Sigmoid colon (tissue), 7 donors: ENCODE data around the gene BCOR. TPM values are rescaled to one million over a fixed set of nuclear protein-coding genes. Genes with fewer than 3 reads are reported as not detected.
A peak's percentile ranks its signal among the peaks of the same experiment; 100 is the strongest.

ENCODE experiments used
- DNase-seq: peaks from one replicate; pipeline ENCODE4 v3.0.0-alpha.2; 2019
- H3K27ac ChIP-seq, 4 donors: fragments of 200-600 bp; sonication (generic); one replicate each; pipeline ENCODE4 v1.5.1; 2016 to 2019; ENCODE audit warnings: mild to moderate bottlenecking in 1 of 4
- H3K27me3 ChIP-seq, 3 donors: fragments of 200-600 bp; sonication (generic); one replicate each; pipeline ENCODE4 v1.5.1; 2019; ENCODE audit warnings: mild to moderate bottlenecking in 1 of 3
- H3K36me3 ChIP-seq, 4 donors: fragments of 200-600 bp; sonication (generic); one replicate each; pipeline ENCODE4 v1.5.1; 2016 to 2019
- H3K4me1 ChIP-seq, 4 donors: fragments of 200-600 bp; sonication (generic); one replicate each; pipeline ENCODE4 v1.5.1; 2017 to 2019
- H3K4me3 ChIP-seq, 4 donors: fragments of 200-600 bp; sonication (generic); one replicate each; pipeline ENCODE4 v1.5.1; 2017 to 2019; ENCODE audit warnings: mild to moderate bottlenecking in 2 of 4, moderate library complexity in 1 of 4
- H3K9me3 ChIP-seq, 4 donors: fragments of 200-600 bp in 3 of 4; sonication (generic) in 3 of 4; one replicate each; pipeline versions ENCODE4 v1.5.1 to v1.6.1; 2013 to 2019
- EP300 ChIP-seq, 4 donors: sonication (generic); formaldehyde crosslinking; IDR thresholded peaks; one replicate each; pipeline ENCODE4 v1.6.1; 2017; ENCODE audit warnings: antibody characterized with exemption in 4 of 4
- POLR2A ChIP-seq, 2 donors: fragments of 450-650 bp; IDR thresholded peaks; one replicate each; pipeline ENCODE4 v1.6.1; 2016; ENCODE audit warnings: antibody characterized with exemption in 2 of 2, mild to moderate bottlenecking in 2 of 2, moderate library complexity in 2 of 2
- POLR2AphosphoS5 ChIP-seq, 4 donors: sonication (generic); formaldehyde crosslinking; IDR thresholded peaks; one replicate each; pipeline ENCODE4 v1.6.1; 2017; ENCODE audit warnings: antibody characterized with exemption in 4 of 4
- WGBS, 2 donors: extraction: QIAGEN DNeasy Blood & Tissue Kit; methylation state at CpG; one replicate each; pipeline ENCODE4 v1.1.7; 2013; 5-methylcytosine and 5-hydroxymethylcytosine counted together
- intact Hi-C: fragments of 100-400 bp; cut with DNase I; formaldehyde crosslinking; loops from one replicate; pipeline ENCODE4 v1.15.1; 2023
- polyA plus RNA-seq, 3 donors: library from polyadenylated mRNA; stranded (reverse); fragments of 200-250 nt; gene quantifications; one replicate each; pipeline ENCODE4 v1.2.3, GENCODE V29; 2013
- total RNA-seq, 4 donors: library from RNA; depleted of rRNA; stranded (reverse); fragments of >200 nt; gene quantifications; one replicate each; pipeline ENCODE4 v1.1.0, GENCODE V29; 2016
- TF ChIP-seq, protein P1 (sequence below), 4 experiments: fragments of 450-650 bp in 3 of 4; fragments of 200-600 bp in 1 of 4; IDR thresholded peaks; one replicate each; pipeline ENCODE4 v1.5.1; 2016 to 2019; ENCODE audit warnings: antibody characterized with exemption in 4 of 4, mild to moderate bottlenecking in 3 of 4, moderate library complexity in 2 of 4
- donor health status: healthy with polysubstance abuse.
- donor health status: Bipolar disorder and iron deficiency.
- donor health status: healthy.

Gene BCOR
- total and polyA plus RNA-seq, 7 donors = 3.5 to 31.6 (median 15.8) TPM

DNA sequence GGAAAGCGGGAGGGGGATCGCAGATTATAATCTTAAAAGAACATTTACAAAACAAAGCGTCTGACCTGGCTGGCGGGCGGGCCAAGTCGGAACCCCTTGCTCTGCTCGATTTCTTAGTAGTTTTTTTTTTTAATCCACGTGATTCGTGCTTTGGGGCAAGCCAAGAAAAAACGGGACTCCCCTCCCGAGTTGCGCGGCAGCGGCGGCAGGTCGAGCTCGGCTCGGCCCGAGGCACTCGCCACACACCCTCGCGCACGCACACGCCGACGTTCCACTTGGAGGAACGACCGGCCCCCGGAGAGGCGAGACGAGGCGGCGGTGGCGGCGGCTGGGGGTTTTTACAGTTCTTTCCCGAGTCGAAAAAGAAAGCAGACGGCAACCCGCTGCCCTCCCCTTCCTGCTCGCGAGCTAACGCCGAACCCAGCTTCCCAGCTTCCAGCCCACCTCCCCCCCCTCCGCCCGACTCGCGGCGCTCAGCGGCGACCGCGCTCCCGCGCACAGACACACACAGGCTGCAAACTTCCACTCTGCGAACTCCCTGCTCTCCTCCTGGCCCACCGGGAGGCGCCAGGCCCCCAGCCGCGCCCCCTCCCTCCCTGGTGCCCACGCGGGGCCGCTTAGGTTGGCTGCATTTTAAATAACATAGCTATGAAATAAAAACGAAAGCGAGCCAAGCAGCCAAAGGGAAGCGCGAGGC lies 1.2 kb downstream of the BCOR start:
- H3K27ac ChIP-seq = peak overlapping the region; percentile 87 to 96 (median 92)
- peak; percentile 79 for DNase-seq
- H3K4me3 ChIP-seq = peak overlapping the region; percentile 56 to 80 (median 69)
- intact Hi-C loops = loop anchor here (1.0 to 10.0 kb wide), 3 partner anchors 82 to 189 kb away; no protein-coding TSS in a partner anchor
- H3K36me3 ChIP-seq = no peaks in the 10 kb centered on the region
- no peaks in the 10 kb centered on the region for H3K9me3 ChIP-seq
- TF ChIP-seq, protein P1, sequence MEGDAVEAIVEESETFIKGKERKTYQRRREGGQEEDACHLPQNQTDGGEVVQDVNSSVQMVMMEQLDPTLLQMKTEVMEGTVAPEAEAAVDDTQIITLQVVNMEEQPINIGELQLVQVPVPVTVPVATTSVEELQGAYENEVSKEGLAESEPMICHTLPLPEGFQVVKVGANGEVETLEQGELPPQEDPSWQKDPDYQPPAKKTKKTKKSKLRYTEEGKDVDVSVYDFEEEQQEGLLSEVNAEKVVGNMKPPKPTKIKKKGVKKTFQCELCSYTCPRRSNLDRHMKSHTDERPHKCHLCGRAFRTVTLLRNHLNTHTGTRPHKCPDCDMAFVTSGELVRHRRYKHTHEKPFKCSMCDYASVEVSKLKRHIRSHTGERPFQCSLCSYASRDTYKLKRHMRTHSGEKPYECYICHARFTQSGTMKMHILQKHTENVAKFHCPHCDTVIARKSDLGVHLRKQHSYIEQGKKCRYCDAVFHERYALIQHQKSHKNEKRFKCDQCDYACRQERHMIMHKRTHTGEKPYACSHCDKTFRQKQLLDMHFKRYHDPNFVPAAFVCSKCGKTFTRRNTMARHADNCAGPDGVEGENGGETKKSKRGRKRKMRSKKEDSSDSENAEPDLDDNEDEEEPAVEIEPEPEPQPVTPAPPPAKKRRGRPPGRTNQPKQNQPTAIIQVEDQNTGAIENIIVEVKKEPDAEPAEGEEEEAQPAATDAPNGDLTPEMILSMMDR (IDR thresholded peaks at IDR 0.05) = no peak
- TF ChIP-seq POLR2A (IDR thresholded peaks at IDR 0.05) (no peak), POLR2AphosphoS5 (IDR thresholded peaks at IDR 0.05) (peak in 2 of 4 donors; percentile 39 to 52)
- peaks cover 0 to 87% (median 32%) of the 10 kb centered on the region in 4 donors for H3K4me1 ChIP-seq
- H3K27me3 ChIP-seq = peaks cover 0 to 21% (median 0%) of the 10 kb centered on the region in 3 donors
- 0 to 1% methylated on average over 66 of the region's 66 CpGs for WGBS, 2 donors

DNA sequence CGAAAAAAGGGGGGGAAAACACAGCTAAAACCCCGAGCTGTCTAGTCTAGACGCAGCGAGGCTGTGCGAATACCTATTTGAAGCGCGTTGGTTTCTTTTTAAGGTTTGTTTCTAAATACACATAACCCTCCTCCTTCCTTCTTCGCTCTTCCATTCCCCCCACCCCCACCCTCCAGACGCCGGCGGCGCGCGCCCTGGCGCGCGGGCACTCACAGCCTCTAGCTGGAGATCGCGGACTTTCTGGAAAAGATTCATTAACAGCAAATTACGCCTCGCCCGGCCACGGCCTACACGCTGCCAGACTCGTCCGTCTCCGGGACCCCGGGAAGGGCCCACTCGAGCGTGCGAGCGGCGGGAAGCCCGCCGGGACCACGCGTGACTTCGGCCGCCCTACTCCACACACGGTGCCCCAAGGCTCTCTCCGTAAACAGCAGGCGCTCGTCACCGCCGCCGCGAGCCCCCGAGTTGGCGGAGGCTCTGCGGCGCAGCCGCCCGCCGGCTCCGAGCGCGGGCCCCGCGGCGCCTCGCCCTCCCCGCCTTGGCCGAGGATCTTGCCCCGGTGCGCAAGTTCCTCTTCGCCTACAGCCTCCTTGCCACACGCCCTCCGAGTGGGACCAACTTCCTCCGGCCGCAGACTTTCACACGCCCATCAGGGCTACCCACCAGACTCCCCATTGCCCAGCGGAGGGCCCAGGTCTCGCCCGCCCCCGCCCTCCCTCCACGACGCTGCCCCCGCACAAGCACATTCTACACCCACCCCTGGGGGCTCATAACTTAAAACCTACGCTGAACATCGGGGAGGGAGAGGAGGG lies 2.0 kb downstream of the BCOR start:
- Histone ChIP-seq H3K4me1 (peaks cover 0 to 83% (median 37%) of the 10 kb centered on the region in 4 donors), H3K4me3 (peak overlapping the region; percentile 56 to 80 (median 69)), H3K36me3 (no peaks in the 10 kb centered on the region), H3K27ac (peak overlapping the region; percentile 87 to 96 (median 92)), H3K27me3 (peaks cover 0 to 21% (median 0%) of the 10 kb centered on the region in 3 donors), H3K9me3 (no peaks in the 10 kb centered on the region)
- no peak for DNase-seq
- intact Hi-C loops = loop anchor here (5.0 to 10.0 kb wide), 2 partner anchors 169 to 188 kb away; no protein-coding TSS in a partner anchor
- 0 to 1% methylated on average over 80 of the region's 80 CpGs for WGBS, 2 donors
- TF ChIP-seq POLR2A (IDR thresholded peaks at IDR 0.05) = no peak
- TF ChIP-seq, protein P1 (IDR thresholded peaks at IDR 0.05) = no peak
- TF ChIP-seq POLR2AphosphoS5 (IDR thresholded peaks at IDR 0.05) = no peak
- no peak for TF ChIP-seq EP300 (IDR thresholded peaks at IDR 0.05)

DNA sequence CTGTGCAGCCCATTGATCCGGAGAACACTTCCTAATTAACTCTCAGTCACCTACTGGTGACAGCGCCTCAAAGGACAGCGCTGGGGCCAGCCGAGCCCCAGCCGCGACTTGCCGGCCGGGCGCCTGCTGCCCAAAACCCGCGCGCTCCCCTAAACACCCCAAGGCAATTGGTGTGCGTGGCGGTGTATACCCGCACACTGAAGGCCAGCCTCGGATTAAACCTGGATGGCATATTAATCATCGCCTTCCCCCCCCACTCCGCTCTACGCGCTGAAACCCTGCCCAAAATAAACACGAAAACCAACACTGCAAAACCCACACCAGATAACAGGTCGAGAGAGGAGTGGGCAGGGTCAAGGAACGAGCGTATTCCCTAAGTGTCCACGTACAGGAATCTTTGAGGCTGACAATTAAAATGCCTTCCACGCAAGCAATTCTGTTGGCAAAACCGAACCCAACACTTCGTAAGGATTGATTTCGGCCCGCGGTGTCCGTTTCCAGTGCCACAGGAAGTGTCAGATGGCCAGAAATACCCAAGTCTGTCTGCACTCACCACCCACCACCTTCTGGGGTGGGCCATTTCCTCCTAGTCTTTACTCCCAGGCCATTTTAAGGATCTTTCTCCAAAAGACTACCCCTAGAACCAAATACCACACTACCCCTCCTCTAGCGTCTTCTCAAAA lies 2.7 kb downstream of the BCOR start:
- no peak for TF ChIP-seq EP300 (IDR thresholded peaks at IDR 0.05)
- TF ChIP-seq POLR2A (IDR thresholded peaks at IDR 0.05) = no peak
- TF ChIP-seq, protein P1 (IDR thresholded peaks at IDR 0.05) = no peak
- TF ChIP-seq POLR2AphosphoS5 (IDR thresholded peaks at IDR 0.05) = no peak
- intact Hi-C loops = loop anchor here (5.0 to 10.0 kb wide), 2 partner anchors 170 to 188 kb away; no protein-coding TSS in a partner anchor
- Histone ChIP-seq H3K27me3 (peaks cover 0 to 21% (median 0%) of the 10 kb centered on the region in 3 donors), H3K36me3 (no peaks in the 10 kb centered on the region), H3K9me3 (no peaks in the 10 kb centered on the region), H3K4me3 (peak overlapping the region; percentile 56 to 80 (median 69)), H3K27ac (peak overlapping the region; percentile 87 to 96 (median 92)), H3K4me1 (peaks cover 0 to 83% (median 37%) of the 10 kb centered on the region in 4 donors)
- no peak for DNase-seq
- 0 to 1% methylated on average over 33 of the region's 33 CpGs for WGBS, 2 donors

DNA sequence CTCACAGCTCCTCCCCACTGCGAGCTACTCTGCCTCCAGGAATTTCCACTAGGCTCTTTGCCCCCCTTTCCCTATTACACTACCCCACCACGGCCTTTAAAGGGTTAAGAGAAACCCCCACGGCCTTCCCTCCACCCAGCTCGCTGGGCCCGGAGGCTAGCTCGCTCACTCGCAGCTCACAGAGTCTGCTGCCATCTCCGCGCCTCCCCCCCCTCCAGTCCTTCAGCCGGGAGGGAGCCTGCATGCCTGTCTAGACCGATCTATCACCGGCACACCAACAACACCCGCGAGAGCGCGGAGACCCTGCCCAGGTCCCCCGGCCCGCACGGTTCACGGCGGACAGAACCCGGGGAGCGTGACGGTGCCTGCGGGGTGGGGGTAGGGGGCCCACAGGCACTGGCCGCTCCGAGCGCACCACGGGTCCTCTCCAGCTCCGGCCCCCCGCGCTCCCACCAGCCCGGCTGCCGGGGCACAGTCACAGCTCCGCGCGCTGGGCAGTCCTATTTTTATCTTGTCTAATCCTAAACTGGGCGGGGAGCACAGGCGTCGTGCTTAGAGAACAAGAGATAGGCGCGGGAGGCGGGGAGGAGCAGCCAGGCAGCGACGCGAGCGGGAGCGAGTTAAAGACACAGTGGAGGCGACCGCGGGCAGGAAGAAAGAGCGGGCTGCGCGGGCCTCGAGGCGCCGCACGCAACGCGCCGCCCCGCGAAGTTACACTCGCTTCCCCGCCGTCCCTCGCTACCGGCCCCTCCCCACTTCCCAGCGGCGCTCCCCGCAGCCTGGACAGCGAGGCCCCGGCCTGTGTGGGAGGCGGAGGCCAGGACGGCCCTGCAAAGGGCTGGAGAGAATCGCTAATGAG lies 3.5 kb downstream of the BCOR start:
- intact Hi-C loops = loop anchor here (10.0 kb wide), 1 partner anchor 171 kb away; no protein-coding TSS in a partner anchor
- DNase-seq = peak; percentile 81
- Histone ChIP-seq H3K27ac (peak overlapping the region; percentile 87 to 96 (median 92)), H3K4me3 (peak overlapping the region; percentile 56 to 80 (median 69)), H3K36me3 (no peaks in the 10 kb centered on the region), H3K9me3 (no peaks in the 10 kb centered on the region), H3K4me1 (peaks cover 0 to 83% (median 35%) of the 10 kb centered on the region in 4 donors), H3K27me3 (peaks cover 0 to 20% (median 0%) of the 10 kb centered on the region in 3 donors)
- peak in 1 of 2 donors; percentile 21 for TF ChIP-seq POLR2A (IDR thresholded peaks at IDR 0.05)
- TF ChIP-seq POLR2AphosphoS5 (IDR thresholded peaks at IDR 0.05) = peak in 3 of 4 donors; percentile 23 to 40 (median 38)
- TF ChIP-seq, protein P1 (IDR thresholded peaks at IDR 0.05) = no peak
- no peak for TF ChIP-seq EP300 (IDR thresholded peaks at IDR 0.05)
- WGBS, 2 donors = 1% methylated on average over 76 of the region's 76 CpGs
